AG04450 (cell line): Measurements from ENCODE around the gene G6PC2. TPM values are rescaled to one million over a fixed set of nuclear protein-coding genes. Genes with fewer than 3 reads are reported as not detected.

Source experiments
- CTCF ChIA-PET: fragments of 300-600, 350-600 bp; formaldehyde crosslinking; extraction: SDS; loops from one replicate; lab custom pipeline; 2022; ENCODE audit warnings: antibody characterized with exemption, inconsistent platforms; lab: Charles Lee
- POLR2A ChIA-PET: fragments of 350-600 bp; formaldehyde crosslinking; extraction: SDS; loops from one replicate; lab custom pipeline; 2021; ENCODE audit warnings: antibody characterized with exemption, inconsistent platforms; lab: Yijun Ruan, JAX
- DNase-seq: peaks from one replicate; pipeline ENCODE4 v3.0.0-alpha.2; 2011; ENCODE audit warnings: low read depth, low spot score
- H3K27ac ChIP-seq: one replicate; pipeline ENCODE4 v1.5.1; 2012; ENCODE audit warnings: low read depth, low read length, control low read depth
- H3K27me3 ChIP-seq: one replicate; pipeline ENCODE4 v1.6.0; 2012; ENCODE audit warnings: low read length; ENCODE audit not compliant: control insufficient read depth, insufficient read depth
- H3K4me3 ChIP-seq: 2 replicates; pipeline ENCODE4 v1.5.1; 2011; ENCODE audit warnings: mild to moderate bottlenecking, low read depth, low read length, control low read depth
- H3K9me3 ChIP-seq: 2 replicates; pipeline ENCODE4 v1.5.1; 2012; ENCODE audit warnings: low read length; ENCODE audit not compliant: control insufficient read depth, insufficient read depth
- polyA plus RNA-seq: library from polyadenylated mRNA; depleted of rRNA; stranded (reverse); fragments of >200 nt; gene quantifications from 2 replicates; pipeline ENCODE4 v1.2.3, GENCODE V29; 2011
- TF ChIP-seq, protein P1 (sequence below): IDR thresholded peaks from 2 replicates; pipeline ENCODE4 v1.5.1; 2011; ENCODE audit warnings: low read depth, low read length, control low read depth, inconsistent platforms

Gene G6PC2
- polyA plus RNA-seq, 1 experiment, result not detected

DNA sequence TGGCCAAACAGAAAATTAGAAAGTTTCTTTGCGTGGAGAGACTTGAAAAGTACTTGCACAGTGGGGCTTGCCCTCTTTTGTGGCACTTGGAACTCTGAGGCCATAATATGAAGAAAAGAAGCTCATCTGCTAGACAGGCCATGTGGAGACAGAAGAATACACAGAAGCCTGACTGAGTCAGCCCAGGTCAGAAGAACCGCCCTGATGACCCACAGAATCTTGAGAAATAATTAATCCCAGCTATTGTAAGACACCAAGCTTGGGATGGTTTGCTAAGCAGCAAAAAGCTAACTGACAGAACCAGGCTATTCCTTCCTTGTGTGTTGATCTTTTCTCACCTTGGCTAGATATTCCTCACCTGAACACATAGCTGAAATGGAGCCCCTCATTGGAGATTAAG lies 33.7 kb downstream of the G6PC2 start:
- H3K27me3 ChIP-seq, result peaks cover 2% of the 10 kb centered on the region
- no peak overlapping the region for H3K4me3 ChIP-seq
- no peak overlapping the region for H3K27ac ChIP-seq
- H3K9me3 ChIP-seq, result no peaks in the 10 kb centered on the region
- ChIA-PET CTCF (interaction anchor here (3.5 kb wide), 1 partner anchor 13 kb away, joined by 13 read pairs; no protein-coding TSS in a partner anchor), POLR2A (no interaction called here)
- no peak for DNase-seq
- TF ChIP-seq, protein P1, sequence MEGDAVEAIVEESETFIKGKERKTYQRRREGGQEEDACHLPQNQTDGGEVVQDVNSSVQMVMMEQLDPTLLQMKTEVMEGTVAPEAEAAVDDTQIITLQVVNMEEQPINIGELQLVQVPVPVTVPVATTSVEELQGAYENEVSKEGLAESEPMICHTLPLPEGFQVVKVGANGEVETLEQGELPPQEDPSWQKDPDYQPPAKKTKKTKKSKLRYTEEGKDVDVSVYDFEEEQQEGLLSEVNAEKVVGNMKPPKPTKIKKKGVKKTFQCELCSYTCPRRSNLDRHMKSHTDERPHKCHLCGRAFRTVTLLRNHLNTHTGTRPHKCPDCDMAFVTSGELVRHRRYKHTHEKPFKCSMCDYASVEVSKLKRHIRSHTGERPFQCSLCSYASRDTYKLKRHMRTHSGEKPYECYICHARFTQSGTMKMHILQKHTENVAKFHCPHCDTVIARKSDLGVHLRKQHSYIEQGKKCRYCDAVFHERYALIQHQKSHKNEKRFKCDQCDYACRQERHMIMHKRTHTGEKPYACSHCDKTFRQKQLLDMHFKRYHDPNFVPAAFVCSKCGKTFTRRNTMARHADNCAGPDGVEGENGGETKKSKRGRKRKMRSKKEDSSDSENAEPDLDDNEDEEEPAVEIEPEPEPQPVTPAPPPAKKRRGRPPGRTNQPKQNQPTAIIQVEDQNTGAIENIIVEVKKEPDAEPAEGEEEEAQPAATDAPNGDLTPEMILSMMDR, result no peak

- CTCF ChIA-PET, result interaction anchor here (0.7 to 3.5 kb wide), 2 partner anchors 12 to 162 kb away, joined by 3 to 13 read pairs; no protein-coding TSS in a partner anchor
- no peak for DNase-seq
- Histone ChIP-seq H3K27ac (no peak overlapping the region), H3K27me3 (peaks cover 2% of the 10 kb centered on the region), H3K9me3 (no peaks in the 10 kb centered on the region), H3K4me3 (no peak overlapping the region)
- POLR2A ChIA-PET, result no interaction called here
- TF ChIP-seq, protein P1, result no peak
Observed at GRCh38 chr2:168935810-168936581, 34.9 kb downstream of the G6PC2 start.

- ChIA-PET CTCF (interaction anchor here (1.6 kb wide), 1 partner anchor 10 kb away, joined by 8 read pairs; no protein-coding TSS in a partner anchor), POLR2A (no interaction called here)
- Histone ChIP-seq H3K27me3 (peaks cover 2% of the 10 kb centered on the region), H3K4me3 (no peak overlapping the region), H3K9me3 (no peaks in the 10 kb centered on the region), H3K27ac (no peak overlapping the region)
- no peak for DNase-seq
- TF ChIP-seq, protein P1, result no peak
Observed at GRCh38 chr2:168939061-168939460, 38.0 kb downstream of the G6PC2 start.

GRCh38 chr2:168939918-168940317 lies 38.8 kb downstream of the G6PC2 start:
- H3K27ac ChIP-seq, result no peak overlapping the region
- no peak overlapping the region for H3K4me3 ChIP-seq
- H3K27me3 ChIP-seq, result peaks cover 2% of the 10 kb centered on the region
- CTCF ChIA-PET, result interaction anchor here (0.5 to 1.6 kb wide), 2 partner anchors 10 to 822 kb away, joined by 3 to 8 read pairs; no protein-coding TSS in a partner anchor
- TF ChIP-seq, protein P1, result no peak
- POLR2A ChIA-PET, result no interaction called here
- H3K9me3 ChIP-seq, result no peaks in the 10 kb centered on the region
- no peak for DNase-seq

GRCh38 chr2:168941297-168941696 lies 40.2 kb downstream of the G6PC2 start:
- Histone ChIP-seq H3K27ac (no peak overlapping the region), H3K9me3 (no peaks in the 10 kb centered on the region), H3K4me3 (no peak overlapping the region), H3K27me3 (no peaks in the 10 kb centered on the region)
- ChIA-PET POLR2A (no interaction called here), CTCF (no interaction called here)
- TF ChIP-seq, protein P1, result no peak
- no peak for DNase-seq
